Stimulated activated CD8-positive, alpha-beta memory T cell treated with anti-CD3 and anti-CD28 coated beads, Interleukin-7, amount 100 ng/mL, for 48 hours (primary cell): Measurements from ENCODE around the gene NSMCE1.

Source experiments
- DNase-seq, 2 donors: peaks; one replicate each; pipeline ENCODE4 v3.0.0-alpha.2; 2020; ENCODE audit warnings: low read depth in 1 of 2; ENCODE audit errors: extremely low read depth in 1 of 2

Gene NSMCE1

GRCh38 chr16:27199235-27199586, 69.4 kb downstream of the NSMCE1 start:
- DNase-seq = no peak

- no peak for DNase-seq
These were observed 69.9 kb downstream of the NSMCE1 start for GRCh38 chr16:27198451-27199234.

- no peak for DNase-seq
These were observed 71.6 kb downstream of the NSMCE1 start for GRCh38 chr16:27197004-27197403.

- DNase-seq = no peak
These were observed 72.5 kb downstream of the NSMCE1 start for GRCh38 chr16:27195941-27196595.

- no peak for DNase-seq
These were observed 73.4 kb downstream of the NSMCE1 start for GRCh38 chr16:27195076-27195741.

GRCh38 chr16:27193300-27193990, 75.1 kb downstream of the NSMCE1 start:
- no peak for DNase-seq

- no peak for DNase-seq
These were observed 77.1 kb downstream of the NSMCE1 start for GRCh38 chr16:27191352-27191924.

- no peak for DNase-seq
These were observed 78.2 kb downstream of the NSMCE1 start for GRCh38 chr16:27190316-27190871.

- DNase-seq = no peak
These were observed 79.1 kb downstream of the NSMCE1 start for GRCh38 chr16:27189335-27189972.

- no peak for DNase-seq
These were observed 79.9 kb downstream of the NSMCE1 start for GRCh38 chr16:27188633-27189032.

- DNase-seq = no peak
These were observed 82.8 kb downstream of the NSMCE1 start for GRCh38 chr16:27185776-27186130.

- no peak for DNase-seq
These were observed 85.6 kb downstream of the NSMCE1 start for GRCh38 chr16:27182906-27183405.

- no peak for DNase-seq
These were observed 87.4 kb downstream of the NSMCE1 start for GRCh38 chr16:27181019-27181790.

GRCh38 chr16:27179500-27180072, 89.0 kb downstream of the NSMCE1 start:
- DNase-seq = peak; percentile 61 to 82

GRCh38 chr16:27177031-27177774, 91.4 kb downstream of the NSMCE1 start:
- peak in 1 of 2 donors; percentile 35 for DNase-seq

- DNase-seq = no peak
These were observed 92.7 kb downstream of the NSMCE1 start for GRCh38 chr16:27175888-27176287.
